SK-N-MC (cell line): ENCODE results near the gene CCDC141.

Source experiments
- EZH2 ChIP-seq: fragments of 200-600 bp; sonication (generic); IDR thresholded peaks from one replicate; pipeline ENCODE4 v1.6.1; 2017; ENCODE audit warnings: antibody characterized with exemption
- POLR2AphosphoS5 ChIP-seq: IDR thresholded peaks from 2 replicates; pipeline ENCODE4 v1.6.1; 2012; ENCODE audit warnings: mild to moderate bottlenecking, low read depth, low read length, borderline replicate concordance

DNA sequence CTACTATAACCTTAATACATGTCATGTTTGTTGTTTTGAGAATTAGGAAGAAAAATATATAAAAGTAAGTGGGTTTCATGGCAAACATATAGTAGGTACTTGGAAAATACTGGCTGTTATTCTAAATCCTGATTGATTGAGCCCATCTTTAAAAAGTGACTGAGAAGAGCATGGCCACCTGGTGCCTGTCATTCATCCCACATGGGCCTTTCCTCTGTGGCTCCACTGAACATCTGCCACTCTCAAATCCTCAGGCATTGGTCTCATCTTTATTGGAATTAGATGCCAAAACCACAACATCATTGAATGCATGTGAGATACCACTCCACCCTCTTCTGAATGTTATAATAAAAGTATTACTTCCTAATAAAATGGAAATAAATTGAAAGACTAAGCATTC lies 141.1 kb downstream of the CCDC141 start:
- TF ChIP-seq EZH2 (no peak), POLR2AphosphoS5 (no peak)
